Esophagus muscularis mucosa (tissue), 4 donors: Measurements from ENCODE around the gene SOBP. TPM values are rescaled to one million over a fixed set of nuclear protein-coding genes. Genes with fewer than 3 reads are reported as not detected.
A peak's percentile ranks its signal among the peaks of the same experiment; 100 is the strongest.

Source experiments
- DNase-seq: peaks from one replicate; pipeline ENCODE4 v3.0.0-alpha.2; 2017; ENCODE audit errors: extremely low spot score
- H3K27ac ChIP-seq, 4 donors: fragments of 200-600 bp; sonication (generic); replicated peaks in 1 of 4; 1 replicate in 3 of 4; 2 replicates in 1 of 4; pipeline ENCODE4 v1.5.1; 2016 to 2019; ENCODE audit warnings: mild to moderate bottlenecking in 1 of 4
- H3K27me3 ChIP-seq, 4 donors: fragments of 200-600 bp; sonication (generic); one replicate each; pipeline versions ENCODE4 v1.5.1 to v1.6.0; 2016 to 2019
- H3K36me3 ChIP-seq, 4 donors: fragments of 200-600 bp; sonication (generic); one replicate each; pipeline ENCODE4 v1.5.1; 2016 to 2019
- H3K4me1 ChIP-seq, 4 donors: fragments of 200-600 bp; sonication (generic); one replicate each; pipeline ENCODE4 v1.5.1; 2016 to 2019
- H3K4me3 ChIP-seq, 4 donors: fragments of 200-600 bp; sonication (generic); 1 replicate in 2 of 4; 2 replicates in 2 of 4; pipeline ENCODE4 v1.5.1; 2016 to 2019; ENCODE audit warnings: mild to moderate bottlenecking in 4 of 4, moderate library complexity in 1 of 4
- H3K9me3 ChIP-seq, 4 donors: fragments of 200-600 bp; sonication (generic); 1 replicate in 3 of 4; 2 replicates in 1 of 4; pipeline ENCODE4 v1.5.1; 2016 to 2019
- CTCF ChIP-seq, 3 experiments: fragments of 200-600 bp in 2 of 3; fragments of 450-650 bp in 1 of 3; sonication (generic) in 2 of 3; IDR thresholded peaks; one replicate each; pipeline ENCODE4 v1.5.1; 2017 to 2019; ENCODE audit warnings: antibody characterized with exemption in 3 of 3, mild to moderate bottlenecking in 2 of 3, moderate library complexity in 1 of 3
- EP300 ChIP-seq: sonication (generic); formaldehyde crosslinking; IDR thresholded peaks from one replicate; pipeline ENCODE4 v1.6.1; 2017; ENCODE audit warnings: antibody characterized with exemption
- POLR2A ChIP-seq: fragments of 450-650 bp; IDR thresholded peaks from one replicate; pipeline ENCODE4 v1.6.1; 2017; ENCODE audit warnings: antibody characterized with exemption, moderate library complexity, mild to moderate bottlenecking, low read depth
- POLR2AphosphoS5 ChIP-seq, 2 donors: sonication (generic); formaldehyde crosslinking; IDR thresholded peaks; one replicate each; pipeline ENCODE4 v1.6.1; 2017; ENCODE audit warnings: antibody characterized with exemption in 2 of 2
- WGBS: methylation state at CpG from one replicate; pipeline ENCODE4 v1.1.5; 2018; 5-methylcytosine and 5-hydroxymethylcytosine counted together
- intact Hi-C: fragments of 100-400 bp; cut with DNase I; formaldehyde crosslinking; loops from one replicate; pipeline ENCODE4 v1.15.1; 2023
- total RNA-seq, 4 donors: library from RNA; depleted of rRNA; stranded (reverse); fragments of >200 nt; gene quantifications; one replicate each; pipeline versions ENCODE4 v1.1.0 to v1.2.1, GENCODE V29; 2016

SOBP gene
- total RNA-seq, 4 donors from 2014 or later = 18.6 to 44.1 (median 27.6) TPM

GRCh38 chr6:107612762-107613415 is 123.0 kb downstream of the SOBP start:
- DNase-seq = no peak
- no peak for TF ChIP-seq CTCF (IDR thresholded peaks at IDR 0.05)
- no peak for TF ChIP-seq POLR2AphosphoS5 (IDR thresholded peaks at IDR 0.05)
- TF ChIP-seq EP300 = no peak
- TF ChIP-seq POLR2A = no peak
- Histone ChIP-seq H3K27ac (no peak overlapping the region), H3K4me1 (peaks cover 18 to 36% (median 22%) of the 10 kb centered on the region in 4 donors), H3K9me3 (no peaks in the 10 kb centered on the region), H3K27me3 (no peaks in the 10 kb centered on the region), H3K4me3 (no peak overlapping the region), H3K36me3 (no peaks in the 10 kb centered on the region)
- WGBS = 49% methylated on average over 3 of the region's 3 CpGs
- intact Hi-C loops = no loop called here

- Histone ChIP-seq H3K27ac (no peak overlapping the region), H3K27me3 (no peaks in the 10 kb centered on the region), H3K9me3 (no peaks in the 10 kb centered on the region), H3K4me3 (no peak overlapping the region), H3K36me3 (no peaks in the 10 kb centered on the region), H3K4me1 (peaks cover 18 to 36% (median 22%) of the 10 kb centered on the region in 4 donors)
- WGBS = 98% methylated on average over 4 of the region's 4 CpGs
- TF ChIP-seq EP300 = no peak
- no peak for TF ChIP-seq POLR2A
- no peak for DNase-seq
- intact Hi-C loops = no loop called here
Measured at GRCh38 chr6:107613651-107614379, 123.9 kb downstream of the SOBP start.

- TF ChIP-seq POLR2A = no peak
- TF ChIP-seq POLR2AphosphoS5 (IDR thresholded peaks at IDR 0.05) = no peak
- TF ChIP-seq EP300 = no peak
- no peak for TF ChIP-seq CTCF (IDR thresholded peaks at IDR 0.05)
- intact Hi-C loops = no loop called here
- H3K27ac ChIP-seq = no peak overlapping the region
- DNase-seq = no peak
- H3K9me3 ChIP-seq = no peaks in the 10 kb centered on the region
- H3K27me3 ChIP-seq = no peaks in the 10 kb centered on the region
- 91% methylated on average over 5 of the region's 5 CpGs for WGBS
- H3K36me3 ChIP-seq = no peaks in the 10 kb centered on the region
- no peak overlapping the region for H3K4me3 ChIP-seq
- H3K4me1 ChIP-seq = peaks cover 18 to 36% (median 22%) of the 10 kb centered on the region in 4 donors
Measured at GRCh38 chr6:107614828-107615227, 124.9 kb downstream of the SOBP start.

- 80% methylated on average over 9 of the region's 9 CpGs for WGBS
- intact Hi-C loops = no loop called here
- no peaks in the 10 kb centered on the region for H3K27me3 ChIP-seq
- no peak overlapping the region for H3K27ac ChIP-seq
- TF ChIP-seq EP300 (no peak), POLR2A (no peak), CTCF (IDR thresholded peaks at IDR 0.05) (no peak), POLR2AphosphoS5 (IDR thresholded peaks at IDR 0.05) (no peak)
- no peak overlapping the region for H3K4me3 ChIP-seq
- H3K4me1 ChIP-seq = peaks cover 3 to 19% (median 14%) of the 10 kb centered on the region in 4 donors
- H3K9me3 ChIP-seq = no peaks in the 10 kb centered on the region
- no peaks in the 10 kb centered on the region for H3K36me3 ChIP-seq
- peak; percentile 55 for DNase-seq
Measured at GRCh38 chr6:107616775-107617174, 126.9 kb downstream of the SOBP start.

GRCh38 chr6:107617341-107617932 is 127.5 kb downstream of the SOBP start:
- DNase-seq = no peak
- peaks cover 3 to 17% (median 12%) of the 10 kb centered on the region in 4 donors for H3K4me1 ChIP-seq
- no peak overlapping the region for H3K4me3 ChIP-seq
- intact Hi-C loops = no loop called here
- no peaks in the 10 kb centered on the region for H3K27me3 ChIP-seq
- H3K27ac ChIP-seq = no peak overlapping the region
- no peaks in the 10 kb centered on the region for H3K36me3 ChIP-seq
- TF ChIP-seq CTCF (IDR thresholded peaks at IDR 0.05) (no peak), POLR2A (no peak), EP300 (no peak), POLR2AphosphoS5 (IDR thresholded peaks at IDR 0.05) (no peak)
- WGBS = 89% methylated on average over 6 of the region's 6 CpGs
- H3K9me3 ChIP-seq = no peaks in the 10 kb centered on the region
